Measurements from ENCODE around the gene EPHA6.

EPHA6 gene

GRCh38 chr3:97277708-97278107 lies 463.3 kb downstream of the EPHA6 start:
- no peak for DNase-seq (ENCODE audit: low spot score)

- no peak for DNase-seq (ENCODE audit: low spot score)
Measured at GRCh38 chr3:97278506-97278905, 464.1 kb downstream of the EPHA6 start.

- no peak for DNase-seq (ENCODE audit: low spot score)
Measured at GRCh38 chr3:97291901-97292300, 477.5 kb downstream of the EPHA6 start.

- DNase-seq (ENCODE audit: low spot score) = no peak
Measured at GRCh38 chr3:97293596-97294131, 479.3 kb downstream of the EPHA6 start.

GRCh38 chr3:97297032-97297431 lies 482.6 kb downstream of the EPHA6 start:
- DNase-seq (ENCODE audit: low spot score) = no peak

GRCh38 chr3:97301114-97301513 lies 486.7 kb downstream of the EPHA6 start:
- no peak for DNase-seq (ENCODE audit: low spot score)

- no peak for DNase-seq (ENCODE audit: low spot score)
Measured at GRCh38 chr3:97306226-97306625, 491.8 kb downstream of the EPHA6 start.

- DNase-seq (ENCODE audit: low spot score) = peak; percentile 18
Measured at GRCh38 chr3:97338375-97338774, 524.0 kb downstream of the EPHA6 start.

GRCh38 chr3:97340940-97341339 lies 526.5 kb downstream of the EPHA6 start:
- no peak for DNase-seq (ENCODE audit: low spot score)

- DNase-seq (ENCODE audit: low spot score) = no peak
Measured at GRCh38 chr3:97347780-97348179, 533.4 kb downstream of the EPHA6 start.

GRCh38 chr3:97350971-97351370 lies 536.6 kb downstream of the EPHA6 start:
- DNase-seq (ENCODE audit: low spot score) = no peak

GRCh38 chr3:97353176-97353575 lies 538.8 kb downstream of the EPHA6 start:
- no peak for DNase-seq (ENCODE audit: low spot score)

GRCh38 chr3:97359977-97360376 lies 545.6 kb downstream of the EPHA6 start:
- peak; percentile 15 for DNase-seq (ENCODE audit: low spot score)

GRCh38 chr3:97360804-97361203 lies 546.4 kb downstream of the EPHA6 start:
- DNase-seq (ENCODE audit: low spot score) = no peak

- DNase-seq (ENCODE audit: low spot score) = no peak
Measured at GRCh38 chr3:97384583-97384982, 570.2 kb downstream of the EPHA6 start.

- no peak for DNase-seq (ENCODE audit: low spot score)
Measured at GRCh38 chr3:97388774-97389173, 574.4 kb downstream of the EPHA6 start.

GRCh38 chr3:97389936-97390335 lies 575.5 kb downstream of the EPHA6 start:
- no peak for DNase-seq (ENCODE audit: low spot score)

- no peak for DNase-seq (ENCODE audit: low spot score)
Measured at GRCh38 chr3:97391167-97391566, 576.8 kb downstream of the EPHA6 start.

GRCh38 chr3:97409612-97410011 lies 595.2 kb downstream of the EPHA6 start:
- no peak for DNase-seq (ENCODE audit: low spot score)

- DNase-seq (ENCODE audit: low spot score) = no peak
Measured at GRCh38 chr3:97421565-97421964, 607.2 kb downstream of the EPHA6 start.

- no peak for DNase-seq (ENCODE audit: low spot score)
Measured at GRCh38 chr3:97425002-97425401, 610.6 kb downstream of the EPHA6 start.

GRCh38 chr3:97430601-97431000 lies 616.2 kb downstream of the EPHA6 start:
- DNase-seq (ENCODE audit: low spot score) = no peak

- DNase-seq (ENCODE audit: low spot score) = no peak
Measured at GRCh38 chr3:97432914-97433313, 618.5 kb downstream of the EPHA6 start.

- no peak for DNase-seq (ENCODE audit: low spot score)
Measured at GRCh38 chr3:97438131-97438530, 623.7 kb downstream of the EPHA6 start.

- DNase-seq (ENCODE audit: low spot score) = no peak
Measured at GRCh38 chr3:97439373-97439772, 625.0 kb downstream of the EPHA6 start.

All from pons (tissue), 1 donor.